NT2/D1 (cell line): Measurements from ENCODE around the gene MACF1.

Source experiments
- SUZ12 ChIP-seq: IDR thresholded peaks from 2 replicates; pipeline ENCODE4 v1.6.1; 2011; ENCODE audit not compliant: insufficient read length, insufficient read depth; ENCODE audit errors: extremely low read depth
- YY1 ChIP-seq: IDR thresholded peaks from 2 replicates; pipeline ENCODE4 v1.6.1; 2011; ENCODE audit not compliant: insufficient read length, insufficient read depth
- ZNF274 ChIP-seq: IDR thresholded peaks from 2 replicates; pipeline ENCODE4 v1.6.1; 2011; ENCODE audit warnings: mild to moderate bottlenecking, low read depth, low read length

- TF ChIP-seq YY1 (no peak), SUZ12 (no peak), ZNF274 (no peak)
Observed at GRCh38 chr1:39262802-39263201, 58.3 kb downstream of the MACF1 start.
